GM18867 (cell line): ENCODE measurements around the gene USP54.

ENCODE experiments used
- ATAC-seq: cut with Tn5 transposase; IDR thresholded peaks from one replicate; pipeline ENCODE4 v1.9.1; 2021; ENCODE audit warnings: mild to moderate bottlenecking, moderate library complexity; ENCODE audit not compliant: unreplicated experiment

The USP54 gene

GRCh38 chr10:73537709-73538108 is 53.4 kb downstream of the USP54 start:
- no peak for ATAC-seq

GRCh38 chr10:73537288-73537687 is 53.9 kb downstream of the USP54 start:
- no peak for ATAC-seq

GRCh38 chr10:73534857-73535256 is 56.3 kb downstream of the USP54 start:
- no peak for ATAC-seq

- ATAC-seq, result no peak
Observed at GRCh38 chr10:73529089-73529832, 61.9 kb downstream of the USP54 start.

DNA sequence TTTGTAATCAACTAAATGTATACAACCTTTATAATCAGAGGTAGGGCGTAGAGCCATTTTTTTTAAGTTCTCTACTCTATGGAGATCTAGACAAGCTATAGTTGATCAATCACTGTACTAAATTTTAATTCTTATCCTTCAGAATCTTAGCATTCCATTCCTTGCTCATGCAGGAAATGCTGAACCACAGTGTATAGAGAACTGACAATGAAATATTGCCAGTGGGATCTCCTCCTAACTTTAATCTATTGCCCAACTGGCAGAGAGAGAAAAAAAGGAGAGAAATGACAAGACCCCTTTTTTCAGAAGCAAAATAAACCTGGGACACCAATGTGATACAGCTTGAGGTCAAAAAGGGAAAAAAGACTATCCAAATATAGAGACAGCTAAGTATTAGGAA is 68.9 kb downstream of the USP54 start:
- ATAC-seq, result no peak

DNA sequence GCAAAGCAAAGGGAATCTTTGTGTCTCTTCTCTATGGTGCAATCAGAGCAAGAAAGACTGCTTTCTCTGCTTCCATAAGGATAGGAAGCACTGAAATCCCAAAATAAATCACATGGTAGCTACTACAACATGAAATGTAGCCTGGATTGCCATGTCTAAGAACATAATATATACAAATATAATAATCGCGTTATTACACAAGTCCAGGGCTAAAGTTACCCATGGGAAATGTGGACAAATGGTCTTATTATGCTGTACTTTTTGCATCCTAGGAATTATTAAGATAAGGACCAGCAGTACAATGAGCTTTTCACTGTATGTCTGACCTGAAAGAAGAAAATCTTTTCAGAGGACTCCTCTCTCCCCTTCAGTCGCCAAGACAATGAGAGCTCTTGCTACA is 71.8 kb downstream of the USP54 start:
- ATAC-seq, result no peak

- no peak for ATAC-seq
Observed at GRCh38 chr10:73517166-73517888, 73.8 kb downstream of the USP54 start.

- no peak for ATAC-seq
Observed at GRCh38 chr10:73512207-73512743, 78.9 kb downstream of the USP54 start.

- no peak for ATAC-seq
Observed at GRCh38 chr10:73509695-73510094, 81.4 kb downstream of the USP54 start.

GRCh38 chr10:73506491-73506890 is 84.7 kb downstream of the USP54 start:
- ATAC-seq, result no peak

GRCh38 chr10:73506074-73506473 is 85.1 kb downstream of the USP54 start:
- ATAC-seq, result no peak

DNA sequence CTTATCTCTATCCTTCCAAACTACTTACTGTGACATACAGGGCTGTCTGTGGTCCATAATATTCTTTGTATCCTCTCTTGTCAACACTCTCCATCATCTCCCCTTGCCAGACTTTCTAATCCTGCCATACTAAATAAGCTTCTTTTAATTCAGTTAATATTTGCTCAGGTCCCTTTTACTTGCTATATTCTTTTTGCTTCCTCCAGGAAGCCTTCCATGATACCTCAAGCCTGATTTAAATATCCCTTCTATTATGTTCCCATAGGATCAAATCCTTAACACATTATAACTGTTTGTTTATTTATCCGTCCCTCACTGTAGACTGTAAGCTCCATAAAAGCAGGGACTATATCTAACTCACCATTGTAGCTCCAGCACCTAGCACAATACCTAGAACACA is 88.1 kb downstream of the USP54 start:
- ATAC-seq, result no peak

GRCh38 chr10:73501651-73502050 is 89.5 kb downstream of the USP54 start:
- no peak for ATAC-seq

- ATAC-seq, result no peak
Observed at GRCh38 chr10:73497623-73498022, 93.5 kb downstream of the USP54 start.

- ATAC-seq, result peak; percentile 67
Observed at GRCh38 chr10:73495884-73496674, 95.1 kb downstream of the USP54 start, which contains the start of gene PPP3CB. Gene PPP3CB (minus strand): TSS chr10:73496024. CDS start chr10:73495889, 135 bp downstream.

DNA sequence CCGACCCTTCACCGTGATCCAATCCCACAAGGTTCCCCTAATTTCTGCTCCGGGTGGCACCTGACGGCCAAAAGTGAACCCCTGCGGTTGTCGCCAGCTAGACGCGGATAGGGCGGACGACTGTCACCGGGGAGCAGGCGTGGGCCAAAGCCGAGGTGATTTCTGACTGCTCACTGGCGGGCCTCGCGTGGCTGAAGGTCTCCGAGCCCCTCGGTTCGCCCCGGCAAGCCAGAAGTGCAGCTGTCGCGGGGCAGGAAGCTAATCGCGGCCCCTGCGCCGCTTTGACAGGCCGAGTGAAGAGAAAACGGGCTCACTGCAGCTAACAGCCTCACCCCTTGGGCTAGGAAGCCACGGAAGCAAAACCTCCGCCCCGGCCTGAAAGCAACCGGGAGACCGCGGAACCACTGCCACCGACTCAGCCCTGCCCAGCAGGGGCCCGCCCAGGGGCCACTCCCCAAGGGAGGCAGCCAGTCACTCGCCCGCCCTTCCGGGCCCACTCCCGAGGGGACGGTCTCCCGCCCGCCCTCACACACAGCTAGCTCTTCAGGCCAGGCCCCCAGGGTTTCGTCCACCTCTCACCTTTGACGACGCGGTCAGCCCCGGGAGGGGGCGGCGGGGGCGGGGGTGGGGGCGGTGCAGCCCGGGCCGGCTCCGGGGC is 95.8 kb downstream of the USP54 start:
- ATAC-seq, result peak; percentile 92

- no peak for ATAC-seq
Observed at GRCh38 chr10:73494877-73495225, 96.3 kb downstream of the USP54 start.

GRCh38 chr10:73494213-73494612 is 96.9 kb downstream of the USP54 start:
- ATAC-seq, result no peak

GRCh38 chr10:73493781-73494180 is 97.4 kb downstream of the USP54 start:
- no peak for ATAC-seq

- no peak for ATAC-seq
Observed at GRCh38 chr10:73486601-73487000, 104.5 kb downstream of the USP54 start.

- no peak for ATAC-seq
Observed at GRCh38 chr10:73485320-73485719, 105.8 kb downstream of the USP54 start.
